Ecto neural progenitor cell (in vitro differentiated cells): ENCODE data around the gene BCL11A.

Experiments
- DNase-seq: peaks from one replicate; pipeline ENCODE4 v3.0.0-alpha.2; 2018; ENCODE audit warnings: low spot score

Gene BCL11A

DNA sequence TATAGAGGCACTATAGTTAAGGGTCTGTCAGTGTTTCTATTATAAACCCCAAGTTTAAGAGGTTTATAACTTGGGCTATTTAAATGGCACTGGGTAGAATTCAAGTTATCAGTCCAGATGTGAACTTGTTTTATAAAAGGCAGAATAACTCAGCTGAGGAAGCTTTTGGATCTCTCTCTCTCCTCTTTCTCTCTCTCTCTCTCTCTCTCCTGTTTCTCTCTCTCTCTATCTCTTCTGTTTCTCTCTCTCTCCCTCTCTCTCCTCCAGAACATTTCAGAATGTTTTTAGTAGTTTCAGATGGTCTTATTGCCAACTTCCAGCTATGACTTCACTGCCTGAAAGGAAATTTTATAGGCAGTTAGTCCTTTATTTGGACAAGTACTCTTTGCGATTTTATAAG is 6.4 kb upstream of the BCL11A start:
- no peak for DNase-seq

DNA sequence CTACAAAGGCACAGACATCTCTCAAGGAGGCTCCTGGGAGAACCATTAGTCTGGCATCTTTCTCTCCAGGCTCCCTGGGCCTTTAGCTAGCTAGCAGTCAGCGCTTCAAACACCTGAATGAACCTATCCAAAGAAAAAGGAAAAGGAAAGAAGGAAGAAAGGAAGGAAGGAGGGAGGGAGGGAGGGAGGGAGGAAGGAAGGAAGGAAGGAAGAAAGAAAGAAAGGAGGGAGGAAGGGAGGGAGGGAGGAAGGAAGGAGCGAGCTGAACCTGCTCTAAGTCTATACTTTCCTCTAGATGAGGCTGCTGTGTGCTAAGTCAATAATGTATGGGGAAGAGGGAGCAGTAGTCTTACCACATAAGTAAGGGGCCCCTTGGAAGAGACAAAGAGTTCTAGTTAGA is 5.1 kb upstream of the BCL11A start:
- no peak for DNase-seq

DNA sequence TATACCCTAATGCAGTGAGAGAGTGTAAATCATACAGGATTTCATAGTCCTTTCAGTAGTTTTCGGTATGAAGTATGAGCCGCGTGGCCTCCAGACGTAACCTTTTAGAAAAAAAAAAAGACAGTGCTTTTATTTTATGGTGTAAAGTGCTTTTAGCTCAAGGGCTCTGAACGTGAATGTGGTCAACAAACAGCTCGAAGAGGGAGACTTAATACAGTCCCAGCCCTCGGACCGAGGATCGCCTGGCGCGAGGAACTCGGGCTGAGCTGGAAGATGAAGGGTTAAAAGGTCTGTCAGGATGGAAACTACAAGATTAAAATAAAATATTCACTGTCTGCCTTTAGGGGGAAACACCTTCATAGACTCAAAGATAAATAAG is 4.0 kb upstream of the BCL11A start:
- no peak for DNase-seq

DNA sequence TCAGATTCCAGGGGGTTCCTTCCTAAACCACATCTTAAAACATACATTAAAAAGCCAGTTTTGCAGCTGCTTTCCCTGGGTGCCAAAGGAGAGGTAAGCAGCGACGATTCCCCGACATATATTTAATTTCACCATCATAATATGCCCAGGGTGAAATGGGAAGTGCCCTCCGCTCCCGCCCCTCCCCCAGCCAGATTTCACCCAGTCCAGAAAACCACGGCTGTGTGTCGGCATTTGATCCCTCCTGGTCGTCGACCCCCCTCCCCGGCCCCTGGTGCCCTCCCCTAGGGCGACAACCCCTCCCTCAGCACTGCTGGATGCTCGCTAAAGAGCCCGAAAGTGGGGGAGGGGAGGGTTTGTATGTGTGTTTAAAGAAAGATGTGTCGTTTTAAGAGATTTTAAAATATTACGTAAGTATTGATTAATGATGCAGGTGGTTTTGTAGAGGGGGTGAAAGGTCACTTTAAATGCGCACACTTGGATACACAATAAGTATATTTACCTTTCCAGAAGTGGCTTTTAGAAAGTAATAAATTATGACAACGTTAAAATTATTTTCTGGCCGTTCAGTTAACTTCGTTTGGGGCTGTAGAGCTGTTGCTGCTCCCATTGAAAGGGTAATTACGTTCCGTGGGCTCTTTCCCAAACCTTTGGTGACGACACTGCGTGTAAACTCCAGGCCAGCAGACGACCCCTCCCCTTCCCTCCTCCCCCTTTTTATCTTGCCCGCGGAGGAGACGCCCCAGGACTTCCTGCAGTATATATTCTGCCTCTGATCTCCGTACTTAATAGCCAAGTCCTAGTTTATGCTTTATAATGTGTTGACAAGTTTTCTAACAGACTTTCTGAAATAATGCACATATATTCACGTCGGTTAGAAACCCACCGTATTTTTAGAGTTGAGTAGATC is 3.4 kb upstream of the BCL11A start:
- no peak for DNase-seq

GRCh38 chr2:60556175-60556574 is 2.7 kb upstream of the BCL11A start:
- no peak for DNase-seq

DNA sequence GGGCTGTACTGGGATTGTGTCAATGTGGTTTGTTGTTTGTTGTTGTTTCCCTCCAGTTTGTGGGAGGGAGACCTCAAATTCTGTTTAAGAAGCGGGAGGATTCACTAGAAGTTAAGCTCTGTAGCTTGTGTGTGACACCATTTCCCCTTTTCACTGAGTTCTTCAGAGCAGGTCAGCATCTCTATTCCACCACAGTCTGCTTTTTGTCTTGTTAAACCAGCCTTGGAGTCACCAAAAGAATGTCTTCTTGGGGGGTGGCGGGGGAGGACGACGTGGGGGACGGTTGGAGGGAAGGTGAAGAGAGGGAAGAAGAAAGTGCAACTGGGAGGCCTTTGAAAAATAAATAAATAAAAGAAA is 2.3 kb upstream of the BCL11A start:
- DNase-seq, result no peak

DNA sequence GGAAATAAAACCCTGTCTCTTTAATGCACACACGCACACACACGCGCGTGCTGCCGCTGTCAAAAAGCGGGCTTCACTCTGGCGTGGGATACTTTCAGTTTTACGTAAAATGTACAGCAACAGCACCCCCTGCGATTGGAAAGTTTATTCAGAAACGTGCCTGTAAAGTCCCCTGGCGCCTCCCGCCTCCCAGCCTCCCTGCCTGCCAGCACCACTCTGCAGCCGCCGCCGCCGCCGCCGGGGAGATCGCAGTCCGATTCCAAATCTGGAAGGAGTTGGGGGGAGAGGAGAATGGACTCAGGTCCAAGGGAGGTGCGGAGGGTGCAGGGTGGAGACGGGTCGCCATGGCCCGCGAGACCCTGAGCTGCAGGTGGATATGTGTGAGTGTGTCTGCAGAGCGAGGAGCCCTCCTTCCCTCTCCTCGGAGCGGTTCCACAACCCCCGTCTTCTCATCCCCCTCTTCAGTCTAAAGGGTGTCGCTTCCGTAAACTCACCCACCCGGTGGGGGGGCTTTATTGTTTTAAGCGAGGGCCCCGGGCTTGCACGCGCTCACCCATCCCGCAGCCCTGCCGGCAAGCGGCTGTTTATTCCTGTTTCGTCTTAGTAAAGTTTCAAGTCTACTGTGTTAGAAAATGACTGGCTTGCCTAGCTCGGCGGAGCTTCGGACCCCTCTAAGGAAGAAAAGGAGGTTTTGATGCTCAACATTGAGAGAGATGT is 1.8 kb upstream of the BCL11A start:
- DNase-seq, result peak; percentile 80

- peak; percentile 58 for DNase-seq
Observed at GRCh38 chr2:60554646-60555065, 1.2 kb upstream of the BCL11A start.

GRCh38 chr2:60554074-60554645 is 706 bp upstream of the BCL11A start:
- peak; percentile 69 for DNase-seq

DNA sequence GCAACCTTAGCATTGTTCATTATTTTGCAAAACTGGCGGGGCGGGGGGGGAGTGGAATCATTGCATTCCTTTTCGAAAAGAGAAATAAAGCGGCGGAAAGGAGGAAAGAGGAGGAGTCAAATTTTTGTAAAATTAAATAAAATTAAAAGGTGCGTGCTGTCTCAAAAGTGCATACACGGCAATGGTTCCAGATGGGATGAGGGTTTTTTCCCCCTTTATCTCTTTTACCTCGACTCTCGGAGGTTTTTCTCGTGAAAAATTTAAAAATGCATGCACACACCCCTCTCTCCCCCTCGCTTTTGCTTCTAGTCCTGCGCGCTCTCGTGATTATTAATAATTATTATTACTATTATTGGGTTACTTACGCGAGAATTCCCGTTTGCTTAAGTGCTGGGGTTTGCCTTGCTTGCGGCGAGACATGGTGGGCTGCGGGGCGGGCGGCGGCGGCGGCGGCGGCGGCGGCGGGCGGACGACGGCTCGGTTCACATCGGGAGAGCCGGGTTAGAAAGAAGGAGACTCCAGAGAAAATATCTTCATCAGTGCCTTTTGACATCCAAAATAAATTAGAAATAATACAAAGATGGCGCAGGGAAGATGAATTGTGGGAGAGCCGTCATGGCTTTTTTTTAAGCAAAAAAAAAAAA is 481 bp downstream of the BCL11A start:
- no peak for DNase-seq

DNA sequence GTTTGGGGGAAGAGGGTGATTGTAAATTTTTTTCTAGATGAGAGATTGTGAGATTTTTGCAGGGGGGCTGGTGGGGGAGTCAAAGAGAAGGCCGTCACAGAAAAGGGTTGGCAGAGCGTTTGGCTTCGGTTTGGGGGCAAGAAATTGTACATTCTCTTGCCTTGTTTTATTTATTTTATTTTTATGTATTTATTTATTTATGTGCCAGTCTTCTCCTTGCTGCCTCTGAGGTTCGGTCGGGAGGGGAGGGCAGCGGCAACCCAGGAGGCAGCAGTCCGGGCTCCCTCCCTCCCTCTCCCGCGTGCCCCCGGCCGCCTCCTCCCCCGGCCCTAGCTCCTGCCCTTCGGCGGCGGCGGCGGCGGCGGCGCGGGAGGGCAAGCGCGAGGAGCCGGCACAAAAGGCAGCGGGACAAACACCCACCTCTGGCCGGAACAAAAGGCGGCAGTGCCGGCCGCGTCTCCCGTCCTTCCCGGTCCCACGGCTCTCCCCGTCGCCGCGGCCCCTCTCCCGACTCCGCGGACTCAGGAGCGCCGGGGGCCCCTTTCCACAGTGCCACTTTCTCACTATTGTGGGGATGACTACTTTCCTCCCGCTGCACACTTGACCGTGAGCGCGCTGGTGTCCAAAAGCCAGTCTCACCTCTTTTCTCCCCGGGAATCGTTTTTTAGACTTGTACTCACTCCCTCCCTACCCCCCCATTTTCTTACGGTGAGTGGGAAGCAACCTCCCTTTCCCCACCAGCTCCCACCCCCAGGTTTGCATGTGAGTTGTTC is 1.2 kb downstream of the BCL11A start:
- peak; percentile 68 for DNase-seq

GRCh38 chr2:60551240-60552077 is 2.0 kb downstream of the BCL11A start:
- DNase-seq, result peak; percentile 61

DNA sequence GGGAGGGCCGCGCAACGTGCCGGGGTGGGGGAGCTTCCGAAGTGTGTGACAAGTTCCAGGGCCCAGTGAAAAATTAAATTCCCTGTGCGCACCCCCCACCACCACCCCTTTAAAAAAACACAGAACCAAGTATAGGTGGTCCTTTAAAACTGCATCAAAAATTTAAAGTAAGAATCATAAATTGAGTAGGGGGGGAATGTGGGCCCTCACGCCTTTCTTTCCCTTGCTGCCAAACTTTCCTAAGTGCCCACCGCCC is 2.5 kb downstream of the BCL11A start:
- no peak for DNase-seq

GRCh38 chr2:60550178-60550983 is 3.1 kb downstream of the BCL11A start:
- DNase-seq, result peak; percentile 64

- no peak for DNase-seq
Observed at GRCh38 chr2:60549928-60550177, 3.6 kb downstream of the BCL11A start.

GRCh38 chr2:60549238-60549927 is 4.1 kb downstream of the BCL11A start:
- peak; percentile 70 for DNase-seq

DNA sequence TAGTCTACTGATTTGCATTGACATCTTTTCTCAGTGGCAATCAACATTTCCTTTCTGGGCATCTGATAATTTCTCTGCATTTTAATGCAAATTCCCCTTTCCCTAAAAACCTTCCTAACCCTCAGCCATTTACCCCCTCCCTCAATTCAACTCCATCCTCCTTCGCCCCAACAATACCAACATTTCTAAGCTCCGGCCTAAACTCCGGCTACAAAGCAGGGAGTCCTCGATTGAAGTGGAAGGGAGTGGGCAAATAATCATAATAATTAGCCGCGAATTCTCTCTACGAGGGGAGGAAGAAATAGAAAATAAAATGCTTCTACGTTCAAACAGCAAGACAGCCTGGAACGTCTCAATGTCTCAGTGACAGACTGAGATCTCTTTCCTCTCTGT is 4.6 kb downstream of the BCL11A start:
- DNase-seq, result no peak

GRCh38 chr2:60548311-60548710 is 5.1 kb downstream of the BCL11A start:
- DNase-seq, result no peak

DNA sequence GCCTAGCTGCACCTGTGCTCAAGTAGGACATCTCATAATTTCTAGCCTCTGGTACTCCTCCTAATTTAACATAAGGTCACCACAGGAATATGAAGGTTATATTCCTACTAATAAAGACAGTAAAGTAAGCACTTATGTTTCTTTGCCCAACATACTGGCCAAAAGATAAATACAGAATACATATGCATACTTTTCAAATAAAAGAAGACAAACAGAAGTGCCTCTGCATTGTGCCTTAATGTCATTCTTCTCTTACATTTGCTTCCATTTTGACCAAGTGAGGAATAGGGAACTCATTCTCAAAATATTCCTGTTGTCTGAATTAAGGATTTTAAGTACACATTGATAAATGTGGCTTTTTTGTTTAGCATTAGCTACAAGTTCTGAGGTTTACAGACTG is 5.6 kb downstream of the BCL11A start:
- DNase-seq, result no peak

DNA sequence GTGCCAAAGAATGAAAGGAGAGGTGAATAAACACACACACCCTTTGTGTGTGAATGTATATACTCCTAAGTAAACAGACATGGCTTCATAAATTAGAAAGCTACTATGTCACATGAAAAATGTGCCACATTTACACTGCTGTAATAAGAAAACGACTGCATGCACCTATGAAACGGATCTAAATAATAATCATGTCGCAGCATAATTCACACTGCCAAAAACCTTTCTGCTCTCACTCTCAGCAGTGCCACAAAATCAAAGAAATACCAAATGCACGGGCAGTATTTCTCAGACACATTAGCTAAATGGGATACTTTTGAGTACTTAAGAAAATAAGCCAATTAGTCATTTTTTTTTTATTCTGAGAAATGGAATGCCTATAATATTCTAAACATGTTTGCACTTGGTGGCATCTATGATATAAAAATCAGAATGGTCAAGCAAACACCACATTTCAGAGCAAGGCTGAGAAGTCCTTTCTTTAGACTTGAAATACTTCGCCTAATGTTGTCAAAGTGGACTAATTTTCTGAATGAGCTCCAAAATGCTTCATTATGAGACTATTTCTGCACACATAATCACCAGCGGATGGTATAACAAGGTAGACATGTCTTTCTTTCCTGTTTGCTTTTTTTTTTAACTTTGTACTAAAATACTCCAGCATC is 6.6 kb downstream of the BCL11A start:
- no peak for DNase-seq
